GM12801 (cell line): ENCODE data around the gene UPF1.

Experiments used
- TF ChIP-seq, protein P1 (sequence below): IDR thresholded peaks from one replicate; pipeline ENCODE4 v1.5.1; 2011; ENCODE audit warnings: control low read depth; ENCODE audit not compliant: insufficient read length; ENCODE audit errors: extremely low read depth

Gene UPF1

DNA sequence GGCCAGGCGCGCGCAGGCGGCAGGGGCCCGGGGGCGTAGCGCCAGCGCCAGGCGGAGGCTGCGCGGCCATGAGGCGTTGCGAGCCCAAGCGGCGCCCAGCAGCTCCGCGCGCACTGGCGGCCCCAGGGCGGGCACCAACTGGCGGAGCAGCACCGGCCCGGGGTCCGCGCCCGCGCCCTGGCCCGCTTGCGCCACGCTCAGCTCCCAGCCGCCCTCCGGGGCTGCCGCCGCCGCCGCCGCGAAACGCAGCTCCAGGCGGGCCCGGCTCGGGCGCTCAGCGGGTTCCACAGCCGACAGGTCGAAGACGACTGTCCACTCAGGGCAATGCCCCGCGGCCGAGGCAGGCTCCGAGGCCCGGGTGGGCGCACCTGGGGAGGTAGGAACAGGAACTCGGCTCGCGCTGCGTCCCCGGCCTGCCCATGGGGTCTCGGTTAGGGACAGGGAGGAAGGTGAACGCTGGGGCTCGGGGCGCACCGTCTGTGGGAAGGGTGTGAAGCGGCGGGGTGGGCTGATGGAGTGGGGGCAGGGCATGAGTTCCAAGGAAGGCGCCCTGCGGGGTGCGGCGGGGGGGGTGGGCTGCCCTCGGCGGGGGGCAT is 37.4 kb downstream of the UPF1 start:
- TF ChIP-seq, protein P1, sequence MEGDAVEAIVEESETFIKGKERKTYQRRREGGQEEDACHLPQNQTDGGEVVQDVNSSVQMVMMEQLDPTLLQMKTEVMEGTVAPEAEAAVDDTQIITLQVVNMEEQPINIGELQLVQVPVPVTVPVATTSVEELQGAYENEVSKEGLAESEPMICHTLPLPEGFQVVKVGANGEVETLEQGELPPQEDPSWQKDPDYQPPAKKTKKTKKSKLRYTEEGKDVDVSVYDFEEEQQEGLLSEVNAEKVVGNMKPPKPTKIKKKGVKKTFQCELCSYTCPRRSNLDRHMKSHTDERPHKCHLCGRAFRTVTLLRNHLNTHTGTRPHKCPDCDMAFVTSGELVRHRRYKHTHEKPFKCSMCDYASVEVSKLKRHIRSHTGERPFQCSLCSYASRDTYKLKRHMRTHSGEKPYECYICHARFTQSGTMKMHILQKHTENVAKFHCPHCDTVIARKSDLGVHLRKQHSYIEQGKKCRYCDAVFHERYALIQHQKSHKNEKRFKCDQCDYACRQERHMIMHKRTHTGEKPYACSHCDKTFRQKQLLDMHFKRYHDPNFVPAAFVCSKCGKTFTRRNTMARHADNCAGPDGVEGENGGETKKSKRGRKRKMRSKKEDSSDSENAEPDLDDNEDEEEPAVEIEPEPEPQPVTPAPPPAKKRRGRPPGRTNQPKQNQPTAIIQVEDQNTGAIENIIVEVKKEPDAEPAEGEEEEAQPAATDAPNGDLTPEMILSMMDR = no peak

DNA sequence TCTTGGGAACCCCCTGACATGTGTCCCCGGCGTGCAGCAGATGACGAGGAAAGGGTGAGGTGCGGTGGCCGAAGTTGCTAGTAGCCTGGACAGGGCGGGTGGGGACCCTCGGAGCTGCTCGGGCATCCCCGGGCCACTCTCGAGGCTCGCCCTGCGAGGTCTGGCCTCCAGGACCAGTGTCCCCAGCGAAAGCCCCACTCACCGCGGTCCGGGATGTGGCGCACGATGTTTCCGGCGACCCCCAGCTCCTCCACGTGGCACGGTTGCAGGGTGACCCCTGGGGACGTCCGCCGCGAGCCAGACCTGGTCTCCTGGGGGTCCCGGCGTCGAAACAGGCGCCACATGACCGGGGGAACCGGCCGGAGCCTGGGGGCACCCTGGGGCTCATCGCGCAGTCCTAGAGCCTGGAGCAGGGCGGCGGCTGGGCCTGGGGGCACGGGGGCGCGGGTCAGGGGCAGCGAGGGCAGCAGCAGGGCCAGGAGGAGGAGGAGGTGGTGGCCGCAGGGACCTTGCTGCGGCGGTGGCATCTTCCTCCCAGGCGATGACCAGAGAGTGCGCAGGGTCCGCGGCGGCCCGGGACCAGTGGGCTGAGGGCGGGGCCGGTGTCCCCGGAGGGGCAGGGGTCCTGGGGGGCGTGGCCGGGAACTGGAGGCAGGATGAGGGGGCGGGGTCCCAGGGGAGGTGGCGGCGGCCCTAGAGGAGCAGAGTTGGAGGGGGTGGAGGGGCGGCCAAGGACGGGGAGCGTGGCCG is 38.2 kb downstream of the UPF1 start:
- TF ChIP-seq, protein P1 = no peak

DNA sequence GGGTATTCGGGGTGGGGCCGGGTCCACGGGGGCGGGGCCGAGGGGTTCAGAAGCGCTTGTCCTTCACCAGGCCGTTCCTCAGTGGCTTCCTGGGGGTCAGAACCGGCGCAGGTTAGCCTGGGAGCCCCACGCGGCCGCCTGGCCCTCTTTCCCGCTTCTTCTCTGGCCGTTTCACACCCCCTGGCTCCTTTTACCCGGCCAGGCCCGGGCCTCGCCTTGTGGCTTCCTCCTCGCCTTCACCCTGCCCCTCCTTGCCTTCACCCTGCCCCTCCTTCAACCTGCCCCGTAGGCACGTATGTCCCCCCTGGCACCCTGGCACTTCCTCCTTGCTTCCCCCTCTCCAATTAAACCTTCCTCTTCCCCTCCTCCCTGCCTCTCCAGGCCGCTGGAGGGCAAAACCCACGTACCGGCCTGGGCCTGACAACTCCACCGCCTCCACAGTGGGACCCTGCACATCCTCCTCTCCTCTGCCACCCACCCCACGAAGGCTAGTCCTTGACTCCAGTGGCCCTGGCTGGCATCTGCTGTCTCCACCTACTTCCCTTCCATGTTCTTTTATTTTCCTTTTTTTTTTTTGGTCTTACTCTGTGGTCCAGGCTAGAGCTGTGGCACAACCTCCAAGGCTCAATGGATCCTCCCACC is 38.9 kb downstream of the UPF1 start:
- TF ChIP-seq, protein P1 = no peak

GRCh38 chr19:18871543-18871942 is 39.8 kb downstream of the UPF1 start:
- TF ChIP-seq, protein P1 = no peak

DNA sequence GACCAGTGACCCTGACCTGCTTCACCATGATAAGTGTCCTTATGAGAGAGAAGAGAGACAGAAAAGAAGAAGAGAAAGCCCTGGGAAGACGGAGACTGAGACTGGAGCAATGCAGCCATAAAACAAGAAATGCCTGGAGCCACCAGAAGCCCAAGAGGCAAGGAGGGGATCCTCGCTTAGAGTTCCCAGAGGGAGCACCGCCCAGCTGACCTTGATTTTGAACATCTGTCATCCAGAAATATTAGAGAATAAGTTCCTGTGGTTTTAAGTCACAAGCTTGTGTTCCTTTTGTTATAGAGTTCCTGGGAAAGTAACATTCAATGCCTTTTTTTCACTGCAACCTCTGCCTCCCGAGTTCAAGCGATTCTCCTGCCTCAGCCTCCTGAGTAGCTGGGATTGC is 44.0 kb downstream of the UPF1 start:
- TF ChIP-seq, protein P1 = no peak

DNA sequence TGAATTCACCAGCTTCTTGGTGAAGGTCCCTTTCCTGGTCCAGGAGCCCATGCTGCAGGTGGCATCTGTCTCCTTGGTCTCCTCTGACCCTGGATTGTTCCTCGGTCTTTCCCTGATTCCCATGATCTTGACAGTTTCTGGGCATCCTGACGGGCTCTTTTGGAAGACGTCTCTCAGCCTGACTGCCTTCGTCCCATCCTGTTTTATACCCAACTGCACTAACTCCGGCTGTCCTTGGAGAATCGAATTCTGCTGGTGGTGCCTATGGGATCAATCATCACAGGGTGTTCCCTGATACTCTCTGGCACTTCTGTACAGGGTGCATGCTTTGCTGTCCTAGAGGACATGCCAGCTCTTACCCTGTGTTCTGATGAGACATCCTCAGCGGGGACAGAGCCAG is 45.1 kb downstream of the UPF1 start:
- TF ChIP-seq, protein P1 = no peak

- TF ChIP-seq, protein P1 = no peak
Observed at GRCh38 chr19:18878058-18878797, 46.5 kb downstream of the UPF1 start.
